GM18870 (cell line): ENCODE results near the gene ATE1.
"Not testable (repeated sequence)": the region's sequence is repeated elsewhere in the genome, so short reads cannot be mapped to it uniquely, and the experiment has no call there.

Source experiments
- ATAC-seq: cut with Tn5 transposase; IDR thresholded peaks from one replicate; pipeline ENCODE4 v1.9.1; 2021; ENCODE audit warnings: moderate library complexity; ENCODE audit not compliant: unreplicated experiment

The ATE1 gene

DNA sequence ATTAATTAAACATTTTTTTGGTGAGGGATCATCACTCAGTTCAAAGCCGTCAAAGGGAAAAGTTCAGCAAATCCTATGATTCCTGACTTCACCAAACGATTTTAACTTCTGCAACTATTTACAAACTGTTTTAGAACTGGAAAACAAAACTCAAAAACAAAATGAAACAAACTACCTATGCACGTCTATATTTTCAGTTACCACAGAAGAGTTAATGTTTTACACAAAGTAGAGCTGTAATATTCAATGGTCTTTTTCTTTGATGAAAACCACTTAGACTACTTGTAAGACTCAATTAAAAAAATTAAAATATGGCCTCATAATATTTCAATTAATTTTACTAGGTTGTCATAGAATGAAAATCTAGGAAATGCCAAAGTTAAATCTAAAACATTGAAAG, 131.5 kb downstream of the ATE1 start:
- peak; percentile 70 for ATAC-seq

DNA sequence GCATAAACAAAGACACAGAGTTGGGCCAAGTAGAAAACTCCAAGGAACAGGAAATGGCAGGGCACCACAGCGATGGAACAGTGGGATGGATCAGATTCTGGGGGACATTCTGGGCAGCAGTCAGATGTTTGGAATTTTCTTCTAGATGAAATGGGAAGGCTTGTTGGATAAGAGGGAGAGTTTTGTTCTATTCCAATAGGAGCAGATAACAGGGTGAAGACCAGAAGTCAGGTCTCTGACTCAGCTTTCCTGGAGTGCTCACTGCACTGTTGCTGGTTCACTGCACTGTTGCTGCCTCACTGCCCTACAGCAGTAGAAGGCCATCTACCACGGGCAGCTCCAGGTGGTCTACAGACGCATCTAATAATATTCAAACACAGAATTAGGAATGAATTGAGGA, 135.6 kb downstream of the ATE1 start:
- no peak for ATAC-seq

DNA sequence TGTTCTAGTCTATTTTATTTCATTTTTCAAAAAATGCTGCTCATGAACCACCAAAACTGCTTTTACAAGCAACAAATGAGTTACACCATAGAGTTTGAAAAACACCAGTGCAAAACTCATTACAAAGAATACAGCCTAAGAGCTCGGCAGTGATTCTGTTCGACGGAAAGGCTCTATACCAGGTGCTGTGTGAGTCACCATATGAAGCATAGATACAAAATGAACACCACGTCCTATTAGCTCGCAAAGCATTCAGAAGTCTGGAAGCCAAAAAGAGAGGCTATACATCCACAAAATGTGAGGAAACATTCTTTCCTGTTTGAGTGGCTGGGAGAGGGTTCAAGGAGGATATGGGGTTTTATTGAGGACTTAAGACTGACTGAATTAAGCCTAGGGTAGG, 136.1 kb downstream of the ATE1 start:
- no peak for ATAC-seq

DNA sequence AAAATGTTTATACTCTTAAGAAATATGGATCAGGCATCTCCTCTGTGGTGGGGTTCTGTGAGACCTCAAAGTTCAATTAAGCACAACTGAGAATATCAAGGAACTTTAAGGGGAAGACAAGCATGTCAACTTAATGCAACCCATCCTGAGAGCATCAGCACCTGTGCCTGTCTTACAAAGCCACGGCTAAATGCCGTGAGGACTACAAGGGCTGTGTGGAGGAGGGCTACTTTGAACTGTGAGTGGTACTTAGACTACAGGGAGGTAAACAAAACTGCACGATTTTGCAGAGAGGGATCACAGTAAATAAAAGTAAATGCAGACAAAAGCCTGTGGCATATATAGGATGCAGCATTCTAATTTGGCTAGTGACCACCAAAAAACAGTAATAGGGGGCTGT, 139.1 kb downstream of the ATE1 start:
- ATAC-seq, result no peak

DNA sequence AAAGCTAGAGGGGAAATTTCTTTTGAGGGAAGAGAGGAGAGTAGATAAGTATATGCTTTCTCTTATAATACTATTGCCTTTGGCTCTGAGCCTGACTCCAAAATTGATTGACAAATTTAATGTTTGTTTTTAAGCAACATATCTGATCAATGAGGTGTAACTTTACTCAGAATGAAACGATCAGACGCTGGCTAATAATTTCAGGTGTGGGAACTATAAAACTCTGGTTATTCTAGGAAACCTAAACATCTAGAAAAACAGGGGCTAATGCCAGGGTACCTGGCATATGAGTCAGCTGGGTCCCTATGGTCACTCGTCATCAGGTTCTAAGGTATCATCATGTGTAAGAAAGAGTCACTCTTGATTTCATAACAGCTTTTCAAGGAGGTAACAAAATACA, 139.7 kb downstream of the ATE1 start:
- ATAC-seq, result no peak

DNA sequence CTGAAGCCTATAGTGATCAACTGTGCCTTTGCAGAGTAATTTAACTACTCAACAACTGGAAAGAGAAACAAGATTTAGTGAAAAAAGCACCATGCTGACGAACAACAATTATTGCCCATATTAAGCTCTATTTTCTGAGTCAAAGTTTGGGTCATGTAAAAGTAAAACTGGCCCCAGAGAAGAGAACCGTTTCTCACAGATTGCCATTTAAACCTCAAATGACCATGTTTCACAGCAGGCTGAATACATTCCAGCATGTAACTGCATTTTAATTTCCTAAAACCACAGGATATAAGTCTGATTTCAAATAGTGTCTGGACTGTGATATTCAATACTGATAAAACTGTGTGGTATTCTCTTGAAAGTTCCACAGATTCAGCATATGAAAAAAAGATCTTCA, 140.7 kb downstream of the ATE1 start:
- no peak for ATAC-seq

DNA sequence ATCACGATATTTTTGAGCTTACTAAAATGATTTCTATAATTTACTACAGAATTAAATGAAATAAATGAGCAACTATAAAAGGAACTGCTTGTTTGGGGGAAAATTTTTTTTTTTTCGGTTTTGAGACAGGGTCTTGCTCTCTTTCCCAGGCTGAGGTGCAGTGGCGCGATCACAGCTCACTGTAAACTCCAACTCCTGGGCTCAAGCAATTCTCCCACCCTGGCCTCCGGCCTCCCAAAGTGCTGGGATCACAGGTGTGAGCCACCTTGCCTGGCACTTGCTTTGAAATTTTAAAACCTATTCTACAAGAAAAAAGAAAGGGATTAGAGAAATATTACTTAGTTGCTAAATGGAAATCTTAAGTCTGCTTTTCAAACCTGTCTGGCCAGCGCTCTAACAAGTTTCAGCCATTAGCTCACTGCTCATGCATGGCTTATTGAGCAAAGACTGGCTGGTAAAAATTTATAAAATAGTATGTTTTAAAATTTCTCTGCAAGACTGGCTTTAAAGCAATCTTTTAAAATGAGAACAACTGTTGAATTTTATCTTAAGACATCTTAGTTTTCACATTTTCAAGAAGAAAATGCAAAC, 144.0 kb downstream of the ATE1 start:
- ATAC-seq, result no peak

DNA sequence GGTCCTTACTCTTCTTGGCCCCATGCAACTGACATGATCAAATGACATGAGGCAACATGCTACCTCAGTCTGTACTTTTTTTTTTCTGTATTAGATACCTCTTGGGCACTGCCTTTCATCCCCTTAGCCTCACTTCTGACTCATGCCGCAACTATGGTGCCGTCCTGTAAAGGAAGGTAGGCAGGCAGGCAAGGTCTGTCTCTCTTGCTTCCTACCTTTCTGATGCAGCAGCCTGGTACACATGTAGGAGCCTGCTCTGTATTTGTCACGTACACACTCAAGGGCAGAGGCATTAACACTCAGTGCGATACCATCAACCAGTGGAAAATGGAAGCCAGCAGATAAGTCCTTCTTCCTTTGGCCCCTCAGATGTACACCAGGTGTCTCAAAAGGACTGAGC, 146.7 kb downstream of the ATE1 start:
- ATAC-seq, result no peak

DNA sequence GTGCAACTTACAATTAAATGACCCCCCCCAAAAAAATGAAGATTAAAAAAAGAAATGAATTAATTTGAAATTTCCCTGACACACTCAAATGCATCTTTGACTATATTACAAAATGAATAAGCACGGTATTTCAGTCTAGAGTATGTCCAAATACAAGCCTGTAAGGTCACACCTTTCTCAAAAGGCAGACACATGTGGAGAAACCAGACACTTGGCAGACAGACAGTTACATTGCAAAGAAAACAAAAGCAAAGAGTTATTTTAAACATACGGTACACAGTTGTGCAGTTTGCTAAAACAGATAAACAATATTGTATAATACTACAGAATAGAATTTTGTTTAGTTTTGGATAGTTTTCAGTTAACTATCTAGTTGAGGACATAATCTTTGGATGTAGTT, 153.0 kb downstream of the ATE1 start:
- ATAC-seq, result no peak

DNA sequence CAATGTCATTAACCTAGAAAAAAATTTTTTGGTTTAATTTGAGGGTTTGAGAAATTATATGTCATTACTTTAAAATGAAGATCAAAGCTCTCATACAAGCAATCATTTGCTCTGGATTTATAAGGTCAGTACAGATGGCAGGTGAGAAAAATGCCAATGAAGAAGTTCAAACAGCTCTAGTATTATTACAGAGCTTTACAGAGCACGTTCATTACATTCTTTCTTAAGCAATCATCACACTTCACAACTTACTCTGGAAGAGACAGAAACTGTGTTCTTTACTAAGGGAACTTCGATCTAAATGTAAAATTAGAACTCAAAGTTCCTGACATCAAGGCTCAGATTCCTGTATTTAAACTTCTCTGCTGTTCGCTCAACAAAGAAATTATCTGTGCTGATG, 153.4 kb downstream of the ATE1 start:
- ATAC-seq, result no peak

DNA sequence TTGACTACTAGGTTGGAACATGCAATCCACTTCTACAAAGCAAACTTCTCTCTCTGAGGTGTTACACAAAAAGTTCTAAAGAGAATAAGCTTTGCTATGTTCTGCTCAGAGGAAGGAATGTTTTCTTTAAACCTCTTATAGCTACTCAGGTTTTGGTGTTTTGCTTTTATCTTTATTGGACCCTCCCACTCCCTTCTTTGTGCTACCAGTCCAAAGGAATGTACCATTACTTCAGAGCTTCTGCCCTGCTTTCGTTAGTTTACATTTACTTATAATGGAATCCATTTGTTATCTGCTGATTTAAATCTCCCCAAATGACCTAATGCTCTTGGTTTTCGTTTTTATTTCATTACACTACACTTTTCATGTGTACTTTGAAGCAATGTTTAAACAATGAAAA, 154.9 kb downstream of the ATE1 start:
- ATAC-seq, result no peak

DNA sequence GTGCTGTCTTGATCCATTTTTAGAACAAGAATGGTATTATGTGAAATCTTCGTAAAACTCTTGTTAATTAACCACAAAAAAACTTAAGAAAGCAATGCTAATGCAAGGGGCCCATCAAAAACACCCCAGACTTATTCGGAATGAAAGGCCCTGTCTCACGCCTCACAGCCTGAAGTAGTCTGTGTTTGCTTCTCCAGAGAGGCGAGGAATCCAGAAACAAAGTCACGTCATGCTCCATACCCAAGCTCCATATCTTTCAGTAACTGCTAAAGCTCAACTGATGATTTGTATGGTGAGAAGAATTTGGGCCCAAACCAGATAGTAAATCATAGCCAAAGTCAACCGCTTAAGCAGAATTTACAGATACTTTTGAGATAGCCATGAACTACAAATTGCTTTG, 155.4 kb downstream of the ATE1 start:
- ATAC-seq, result no peak

DNA sequence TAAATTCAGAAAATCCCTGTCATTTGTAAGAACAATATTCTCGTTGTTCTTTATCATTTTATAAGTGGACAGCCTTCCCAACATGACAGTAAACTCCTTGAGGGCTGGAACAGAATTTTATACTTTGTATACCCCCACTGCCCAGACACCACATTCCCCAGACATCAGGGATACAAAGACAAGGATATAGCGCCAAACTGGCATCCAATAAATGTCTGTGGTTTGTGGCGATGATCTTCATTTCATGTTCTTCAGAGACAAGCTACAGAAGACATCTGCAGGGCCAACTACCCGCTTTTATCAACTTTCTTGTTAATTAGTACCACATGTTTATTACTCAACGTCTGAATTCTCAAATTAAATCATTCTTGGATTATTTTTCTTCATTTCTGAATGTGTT, 155.9 kb downstream of the ATE1 start:
- no peak for ATAC-seq

DNA sequence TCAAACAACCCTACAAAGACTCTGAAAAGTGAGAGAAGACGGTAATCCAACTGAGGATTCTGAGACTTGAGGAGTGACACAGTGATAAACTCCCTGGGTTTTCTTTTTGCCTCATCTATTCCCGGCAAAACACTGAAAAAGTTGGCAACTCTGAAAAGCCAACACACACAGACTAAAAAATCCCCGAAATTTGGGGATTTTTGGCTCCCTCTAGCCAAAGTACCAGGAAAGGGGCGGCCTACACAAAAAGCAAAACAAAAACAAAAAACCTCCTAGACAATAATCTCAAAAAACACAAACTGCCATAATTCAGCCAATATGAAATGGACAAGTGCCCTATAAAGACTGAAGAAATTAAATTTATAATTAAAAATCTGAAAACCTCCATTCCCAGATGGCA, 161.4 kb downstream of the ATE1 start:
- no peak for ATAC-seq

DNA sequence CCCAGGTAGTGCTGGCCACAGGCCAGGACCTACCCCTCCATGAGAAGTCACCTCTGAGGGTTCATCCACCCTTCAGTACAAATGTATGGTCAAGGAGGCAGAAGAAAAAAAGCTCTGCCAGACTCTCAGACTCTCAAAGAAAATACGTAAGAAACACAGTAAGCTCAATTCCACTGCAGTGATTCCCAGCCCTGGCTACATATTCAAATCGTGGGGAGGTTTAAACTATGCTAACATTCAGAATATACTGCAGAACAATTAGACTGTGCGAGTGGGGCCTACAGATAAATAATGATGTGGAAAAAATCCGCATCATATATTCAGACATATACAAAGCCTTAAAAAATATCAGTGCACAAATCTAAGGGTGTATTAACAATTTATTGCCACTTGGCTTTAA, 162.6 kb downstream of the ATE1 start:
- no peak for ATAC-seq

DNA sequence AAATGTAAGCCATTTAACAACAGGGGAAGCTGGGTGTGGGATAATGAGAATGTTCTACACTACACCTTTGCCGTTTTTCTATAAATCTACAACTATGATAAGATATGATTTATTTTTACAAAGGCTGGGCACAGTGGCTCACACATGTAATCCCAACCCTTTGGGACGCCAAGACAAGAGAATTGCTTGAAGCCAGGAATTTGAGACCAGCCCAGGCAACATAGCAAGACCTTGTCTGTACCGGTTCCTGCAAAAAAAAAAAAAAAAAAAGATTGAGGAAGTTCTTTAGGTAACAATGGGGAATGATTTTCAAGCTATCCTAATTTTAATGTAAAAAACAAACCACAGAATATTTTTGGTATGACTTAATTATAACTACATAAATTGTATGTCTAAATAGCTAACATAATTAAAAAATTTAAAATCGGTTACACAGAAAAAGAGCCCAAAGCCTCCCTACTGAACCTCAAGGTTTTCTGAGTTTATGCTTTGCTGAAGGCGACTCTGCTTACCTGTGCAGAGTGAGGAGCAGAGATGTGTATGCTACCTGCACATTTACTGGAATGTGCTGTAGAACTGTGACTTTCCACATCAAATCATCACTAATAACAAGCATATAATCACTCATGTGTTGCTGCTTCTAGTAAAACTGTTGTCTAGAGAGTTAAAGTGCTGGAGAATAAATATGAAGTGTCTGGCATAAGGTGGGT, 163.4 kb downstream of the ATE1 start:
- ATAC-seq, result no peak

DNA sequence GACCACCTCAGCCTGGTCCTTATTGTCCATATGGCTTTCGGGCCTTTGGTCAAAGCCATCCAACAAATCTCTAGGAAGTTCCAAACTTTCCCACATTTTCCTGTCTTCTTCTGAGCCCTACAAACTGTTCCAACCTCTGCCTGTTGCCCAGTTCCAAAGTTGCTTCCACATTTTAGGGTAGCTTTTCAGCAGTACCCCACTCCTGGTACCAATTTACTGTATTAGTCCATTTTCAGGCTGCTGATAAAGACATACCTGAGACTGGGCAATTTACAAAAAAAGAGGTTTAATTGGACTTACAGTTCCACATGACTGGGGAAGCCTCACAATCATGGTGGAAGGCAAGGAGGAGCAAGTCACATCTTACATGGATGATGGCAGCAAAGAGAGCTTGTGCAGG, 170.6 kb downstream of the ATE1 start:
- ATAC-seq, result not testable (repeated sequence)

DNA sequence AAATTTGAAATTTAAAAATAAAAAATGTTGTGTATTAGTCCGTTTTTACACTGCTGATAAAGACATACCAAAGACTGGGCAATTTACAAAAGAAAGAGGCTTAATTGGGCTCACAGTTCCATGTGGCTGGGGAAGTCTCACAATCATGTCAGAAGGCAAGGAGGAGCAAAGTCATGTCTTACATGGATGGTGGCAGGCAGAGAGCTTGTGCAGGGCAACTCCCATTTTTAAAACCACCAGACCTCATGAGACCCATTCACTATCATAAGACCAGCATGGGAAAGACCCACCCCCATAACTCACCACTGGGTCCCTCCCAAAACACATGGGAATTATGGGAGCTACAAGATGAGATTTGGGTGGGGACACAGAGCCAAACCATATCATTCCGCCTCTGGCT, 172.3 kb downstream of the ATE1 start:
- not testable (repeated sequence) for ATAC-seq

DNA sequence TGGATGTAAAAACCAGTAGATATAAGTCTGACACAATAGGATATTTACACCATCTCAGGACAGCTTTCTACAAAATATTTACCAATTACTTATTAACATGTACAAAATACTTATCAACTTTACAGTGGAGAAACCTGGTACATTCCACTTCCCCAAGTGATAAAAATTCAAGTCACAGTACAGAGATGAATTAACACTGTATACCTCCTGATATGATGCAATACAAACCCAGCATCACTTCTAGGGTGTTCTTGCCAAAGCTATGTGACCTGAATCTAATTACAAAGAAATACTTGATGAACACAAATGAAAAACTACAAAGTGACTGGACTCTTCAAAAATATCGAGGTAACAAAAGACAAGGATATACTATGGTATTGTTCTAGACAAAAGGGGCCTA, 173.2 kb downstream of the ATE1 start:
- no peak for ATAC-seq

DNA sequence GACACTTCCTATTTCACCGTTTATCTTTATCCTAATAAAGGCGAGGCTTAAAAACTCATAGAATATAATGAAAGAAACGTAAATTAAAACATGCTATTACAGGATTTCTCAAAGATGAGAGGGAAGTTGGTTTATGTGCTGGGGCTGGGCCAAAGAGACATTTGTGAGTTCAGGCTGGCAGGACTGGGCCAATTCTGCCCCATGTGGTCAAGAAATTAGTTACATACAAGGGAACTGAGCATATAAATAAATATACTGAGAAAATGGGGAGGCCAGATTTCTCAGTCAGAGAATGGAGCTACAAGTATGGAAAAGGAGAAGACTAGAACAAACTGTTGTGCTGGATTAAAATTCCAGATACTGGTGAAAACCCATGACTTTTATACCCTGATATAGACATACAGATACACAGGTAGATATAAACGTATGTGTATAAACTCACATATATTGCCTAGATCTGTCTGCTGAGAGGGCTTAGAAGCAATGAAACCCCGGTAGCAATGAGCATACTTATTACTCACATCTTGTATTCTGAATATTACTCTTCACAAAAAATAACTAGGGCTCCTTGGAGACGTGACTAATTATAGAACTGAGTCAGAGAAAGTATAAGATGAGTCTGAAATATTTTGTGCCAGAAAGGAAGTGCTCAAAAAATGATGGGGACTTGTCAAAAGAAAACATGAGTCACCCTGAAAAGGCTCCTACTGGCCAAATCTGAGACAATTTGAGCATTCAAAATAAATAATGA, 173.9 kb downstream of the ATE1 start:
- ATAC-seq, result peak; percentile 94

DNA sequence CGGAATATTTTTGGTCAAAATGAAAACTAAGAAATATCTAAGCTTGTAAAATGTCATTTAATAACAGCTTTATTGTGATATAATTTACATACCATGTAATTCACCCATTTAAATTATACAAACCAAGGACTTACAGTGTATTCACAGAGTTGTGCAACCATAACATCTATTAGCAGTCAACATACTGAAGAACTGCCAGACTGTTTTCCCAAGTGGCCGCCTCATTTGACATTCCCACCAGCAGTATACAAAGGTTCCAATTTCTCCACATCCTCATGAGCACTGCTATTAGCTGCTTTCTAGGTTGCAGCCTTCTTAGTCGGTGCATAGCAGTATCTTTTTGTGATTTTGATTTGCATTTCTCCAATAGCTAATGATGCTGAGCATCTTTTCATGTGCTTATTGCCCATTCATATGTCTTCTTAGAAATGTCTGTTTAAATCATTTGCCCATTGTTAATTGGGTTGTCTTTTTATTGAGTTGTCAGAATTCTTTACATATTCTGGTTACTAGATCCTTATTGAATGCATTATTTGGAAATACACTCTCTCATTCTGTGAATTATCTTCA, 176.6 kb downstream of the ATE1 start:
- ATAC-seq, result no peak

DNA sequence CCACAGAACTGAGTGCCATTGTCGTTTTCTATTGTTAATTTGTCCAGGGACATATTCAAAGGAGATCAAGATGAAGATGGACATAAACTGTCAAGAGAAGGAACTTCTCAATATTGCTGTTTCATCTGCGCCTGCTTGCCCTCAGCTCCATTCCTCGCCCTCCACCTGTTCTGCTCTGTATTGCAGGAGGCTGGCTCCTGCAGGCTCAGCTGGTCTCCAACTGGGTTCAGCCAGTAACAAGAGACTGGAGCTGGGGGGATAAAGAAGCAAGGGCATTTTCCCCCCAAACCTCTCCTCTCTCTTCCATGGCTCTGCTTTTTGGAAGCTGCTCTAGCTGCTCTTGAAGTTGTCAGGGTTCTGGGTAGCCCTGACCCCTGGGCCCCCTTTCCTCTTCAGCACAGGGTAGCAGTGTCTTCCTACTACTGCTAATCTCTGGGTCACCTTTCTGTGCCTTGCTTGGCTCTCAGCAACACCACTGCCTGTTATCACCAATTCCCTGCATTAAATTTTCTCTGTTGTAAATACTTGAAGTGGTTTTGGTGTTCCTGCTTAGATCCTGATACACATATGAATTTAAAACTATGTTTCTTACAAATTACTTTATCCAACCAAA, 180.6 kb downstream of the ATE1 start:
- no peak for ATAC-seq
